Measurements from ENCODE around the gene SLC44A3. TPM values are rescaled to one million over a fixed set of nuclear protein-coding genes. Genes with fewer than 3 reads are reported as not detected.

Gene SLC44A3
- total RNA-seq, 4 donors from 2014 or later: 0.63 to 1.7 (median 0.83) TPM

DNA sequence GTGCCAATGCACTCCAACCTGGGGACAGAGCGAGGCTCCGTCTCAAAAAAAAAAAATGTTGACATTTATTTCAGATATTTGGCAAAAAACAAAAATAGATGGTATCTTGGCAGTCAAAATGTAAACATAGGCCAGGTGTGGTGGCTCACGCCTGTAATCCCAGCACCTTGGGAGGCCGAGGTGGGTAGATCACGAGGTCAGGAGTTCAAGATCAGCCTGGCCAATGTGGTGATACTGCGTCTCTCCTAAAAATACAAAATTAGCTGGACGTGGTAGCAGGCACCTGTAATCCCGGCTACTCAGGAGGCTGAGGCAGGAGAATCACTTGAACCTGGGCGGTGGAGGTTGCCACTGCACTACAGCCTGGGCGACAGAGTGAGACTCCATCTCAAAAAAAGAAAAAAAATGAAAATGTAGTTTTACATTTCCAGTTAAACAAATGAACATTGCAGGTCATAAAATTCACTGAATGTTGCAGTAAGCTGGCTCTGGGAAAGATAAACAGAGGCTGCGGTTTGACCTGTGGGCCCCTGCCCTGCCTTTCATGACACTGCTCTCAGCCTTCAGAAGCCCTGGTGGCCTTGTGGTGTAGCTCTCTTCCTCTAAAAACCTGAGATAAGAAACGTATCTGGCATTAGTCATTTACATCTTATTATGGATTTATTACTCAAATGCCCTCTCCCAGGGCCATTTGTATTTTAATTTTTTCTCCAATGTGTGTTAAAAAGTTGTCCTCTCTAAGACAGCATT is 12.2 kb upstream of the SLC44A3 start:
- H3K4me1 ChIP-seq: peaks cover 11 to 24% (median 14%) of the 10 kb centered on the region in 4 donors
- H3K27ac ChIP-seq (replicated peaks in 1 of 4): no peak overlapping the region
- TF ChIP-seq EP300 (IDR thresholded peaks at IDR 0.05): no peak
- TF ChIP-seq POLR2AphosphoS5 (IDR thresholded peaks at IDR 0.05): no peak
- TF ChIP-seq POLR2A (IDR thresholded peaks at IDR 0.05; ENCODE audit: low read depth): no peak
- TF ChIP-seq, protein P1, sequence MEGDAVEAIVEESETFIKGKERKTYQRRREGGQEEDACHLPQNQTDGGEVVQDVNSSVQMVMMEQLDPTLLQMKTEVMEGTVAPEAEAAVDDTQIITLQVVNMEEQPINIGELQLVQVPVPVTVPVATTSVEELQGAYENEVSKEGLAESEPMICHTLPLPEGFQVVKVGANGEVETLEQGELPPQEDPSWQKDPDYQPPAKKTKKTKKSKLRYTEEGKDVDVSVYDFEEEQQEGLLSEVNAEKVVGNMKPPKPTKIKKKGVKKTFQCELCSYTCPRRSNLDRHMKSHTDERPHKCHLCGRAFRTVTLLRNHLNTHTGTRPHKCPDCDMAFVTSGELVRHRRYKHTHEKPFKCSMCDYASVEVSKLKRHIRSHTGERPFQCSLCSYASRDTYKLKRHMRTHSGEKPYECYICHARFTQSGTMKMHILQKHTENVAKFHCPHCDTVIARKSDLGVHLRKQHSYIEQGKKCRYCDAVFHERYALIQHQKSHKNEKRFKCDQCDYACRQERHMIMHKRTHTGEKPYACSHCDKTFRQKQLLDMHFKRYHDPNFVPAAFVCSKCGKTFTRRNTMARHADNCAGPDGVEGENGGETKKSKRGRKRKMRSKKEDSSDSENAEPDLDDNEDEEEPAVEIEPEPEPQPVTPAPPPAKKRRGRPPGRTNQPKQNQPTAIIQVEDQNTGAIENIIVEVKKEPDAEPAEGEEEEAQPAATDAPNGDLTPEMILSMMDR (IDR thresholded peaks at IDR 0.05): no peak
- no peaks in the 10 kb centered on the region for H3K27me3 ChIP-seq
- intact Hi-C loops (cut with DNase I): loop anchor here (2.0 kb wide), 1 partner anchor 327 kb away; no protein-coding TSS in a partner anchor
- no peak for DNase-seq (ENCODE audit: extremely low spot score)
- no peaks in the 10 kb centered on the region for H3K9me3 ChIP-seq
- H3K4me3 ChIP-seq: no peak overlapping the region
- 84% methylated on average over 12 of the region's 12 CpGs for WGBS
- no peaks in the 10 kb centered on the region for H3K36me3 ChIP-seq

DNA sequence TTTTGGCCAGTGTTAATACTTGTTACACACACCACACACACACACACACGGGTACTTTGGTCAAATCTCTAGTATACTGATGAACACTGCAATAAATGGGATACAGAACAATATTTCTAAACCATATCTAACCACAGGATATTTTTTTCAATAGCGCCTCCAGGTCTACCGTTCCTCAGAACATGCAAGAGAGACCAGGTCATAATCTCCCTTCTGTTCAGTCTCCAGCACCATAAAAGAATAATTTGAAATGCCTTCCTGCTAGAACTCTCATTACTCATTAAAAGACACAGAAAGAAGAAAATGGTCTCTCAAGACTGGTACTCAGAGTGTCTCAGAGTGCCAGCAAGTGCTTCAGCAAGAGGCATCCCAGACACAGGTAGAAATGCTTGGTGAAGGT is 11.5 kb upstream of the SLC44A3 start:
- H3K36me3 ChIP-seq: no peaks in the 10 kb centered on the region
- no peak for TF ChIP-seq POLR2A (IDR thresholded peaks at IDR 0.05; ENCODE audit: low read depth)
- TF ChIP-seq, protein P1 (IDR thresholded peaks at IDR 0.05): no peak
- no peak for TF ChIP-seq EP300 (IDR thresholded peaks at IDR 0.05)
- no peak for TF ChIP-seq POLR2AphosphoS5 (IDR thresholded peaks at IDR 0.05)
- no peaks in the 10 kb centered on the region for H3K27me3 ChIP-seq
- intact Hi-C loops (cut with DNase I): no loop called here
- 82% methylated on average over 3 of the region's 3 CpGs for WGBS
- H3K4me3 ChIP-seq: no peak overlapping the region
- no peaks in the 10 kb centered on the region for H3K9me3 ChIP-seq
- no peak overlapping the region for H3K27ac ChIP-seq (replicated peaks in 1 of 4)
- DNase-seq (ENCODE audit: extremely low spot score): no peak
- peaks cover 5 to 16% (median 8%) of the 10 kb centered on the region in 4 donors for H3K4me1 ChIP-seq

DNA sequence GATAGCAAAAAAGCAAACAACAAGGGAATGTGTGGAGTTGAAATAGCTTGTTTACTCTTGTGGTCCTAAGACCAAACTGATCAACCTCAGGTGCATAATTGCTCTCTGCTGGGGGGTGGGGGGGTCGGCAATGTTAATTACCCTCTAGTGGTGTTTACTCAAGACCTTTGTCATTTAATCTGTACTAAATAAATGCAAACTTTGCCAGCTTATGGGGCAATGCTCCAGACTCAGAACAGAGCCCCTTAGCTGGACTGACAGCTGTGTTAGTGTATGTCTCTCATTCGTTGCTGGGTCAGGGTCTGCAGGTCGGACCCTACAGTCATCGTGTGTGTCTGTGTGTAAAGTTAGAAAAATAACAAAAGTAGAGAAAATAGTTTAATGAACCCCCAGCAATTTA is 7.2 kb upstream of the SLC44A3 start:
- no peak overlapping the region for H3K27ac ChIP-seq (replicated peaks in 1 of 4)
- no peak overlapping the region for H3K4me3 ChIP-seq
- no peaks in the 10 kb centered on the region for H3K4me1 ChIP-seq
- no peaks in the 10 kb centered on the region for H3K9me3 ChIP-seq
- 76% methylated on average over 4 of the region's 4 CpGs for WGBS
- no peaks in the 10 kb centered on the region for H3K36me3 ChIP-seq
- TF ChIP-seq POLR2AphosphoS5 (IDR thresholded peaks at IDR 0.05) (no peak), POLR2A (IDR thresholded peaks at IDR 0.05; ENCODE audit: low read depth) (no peak)
- intact Hi-C loops (cut with DNase I): no loop called here
- DNase-seq (ENCODE audit: extremely low spot score): no peak
- H3K27me3 ChIP-seq: no peaks in the 10 kb centered on the region

DNA sequence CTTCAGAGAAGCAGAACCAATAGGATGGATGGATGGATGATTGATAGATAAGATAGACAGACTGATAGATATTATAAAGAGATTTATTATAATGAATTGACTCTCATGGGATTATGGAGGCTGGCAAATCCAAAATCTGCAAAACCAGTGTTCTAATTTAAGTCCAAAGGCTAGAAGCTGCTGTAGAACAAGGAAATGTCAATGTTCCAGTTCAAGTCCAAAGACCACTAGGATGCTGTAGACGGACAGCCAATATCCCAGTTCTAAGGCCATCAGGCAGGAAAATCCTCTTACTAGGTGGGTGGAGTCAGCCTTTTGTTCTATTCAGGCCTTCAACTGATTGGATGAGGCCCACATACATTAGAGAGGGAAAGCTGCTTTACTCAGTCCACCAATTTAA is 4.1 kb upstream of the SLC44A3 start:
- 0% methylated on average over 1 of the region's 1 CpG for WGBS
- DNase-seq (ENCODE audit: extremely low spot score): no peak

DNA sequence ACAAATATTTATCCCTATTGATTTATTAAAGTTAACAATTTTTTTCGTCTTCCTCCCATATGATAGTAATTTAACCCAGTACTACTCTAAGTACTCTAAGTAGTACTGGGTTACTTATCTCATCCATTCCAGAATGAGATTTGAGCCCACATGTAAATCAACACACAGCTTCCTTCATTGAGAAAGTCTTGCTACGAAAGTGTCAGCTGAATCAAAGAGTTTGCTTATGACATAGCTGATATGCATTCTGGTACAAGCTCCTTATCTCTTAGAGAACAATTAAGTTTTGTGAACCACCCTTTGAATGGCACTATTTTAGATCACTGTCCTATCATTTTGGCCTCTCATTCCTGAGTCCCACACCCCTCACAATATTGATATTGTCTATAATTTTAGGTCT is 2.4 kb upstream of the SLC44A3 start:
- no peak for TF ChIP-seq EP300 (IDR thresholded peaks at IDR 0.05)
- TF ChIP-seq POLR2AphosphoS5 (IDR thresholded peaks at IDR 0.05): no peak
- no peak for TF ChIP-seq POLR2A (IDR thresholded peaks at IDR 0.05; ENCODE audit: low read depth)
- TF ChIP-seq, protein P1 (IDR thresholded peaks at IDR 0.05): no peak
- Histone ChIP-seq H3K27ac (replicated peaks in 1 of 4) (no peak overlapping the region), H3K9me3 (no peaks in the 10 kb centered on the region), H3K4me1 (peaks cover 5 to 16% (median 14%) of the 10 kb centered on the region in 4 donors), H3K27me3 (no peaks in the 10 kb centered on the region), H3K36me3 (no peaks in the 10 kb centered on the region), H3K4me3 (no peak overlapping the region)
- no peak for DNase-seq (ENCODE audit: extremely low spot score)
- intact Hi-C loops (cut with DNase I): no loop called here
- 80% methylated on average over 2 of the region's 2 CpGs for WGBS

More for the DNA sequence above, 4.1 kb upstream of the SLC44A3 start:
- H3K27me3 ChIP-seq: no peaks in the 10 kb centered on the region
- no peak overlapping the region for H3K4me3 ChIP-seq
- H3K9me3 ChIP-seq: no peaks in the 10 kb centered on the region
- H3K36me3 ChIP-seq: no peaks in the 10 kb centered on the region
- no peak for TF ChIP-seq POLR2A (IDR thresholded peaks at IDR 0.05; ENCODE audit: low read depth)
- no peak for TF ChIP-seq POLR2AphosphoS5 (IDR thresholded peaks at IDR 0.05)
- TF ChIP-seq, protein P1 (IDR thresholded peaks at IDR 0.05): no peak
- TF ChIP-seq EP300 (IDR thresholded peaks at IDR 0.05): no peak
- H3K4me1 ChIP-seq: peaks cover 5 to 15% (median 14%) of the 10 kb centered on the region in 4 donors
- no peak overlapping the region for H3K27ac ChIP-seq (replicated peaks in 1 of 4)
- intact Hi-C loops (cut with DNase I): no loop called here
